Naive B cell (primary cell): ENCODE measurements around the gene RSPH1. TPM values are rescaled to one million over a fixed set of nuclear protein-coding genes. Genes with fewer than 3 reads are reported as not detected.

Experiments used
- ATAC-seq, 2 donors: fragments of 150-1000 bp; cut with Tn5 transposase; 2 replicates each; pipeline ENCODE4 v1.10.0; 2021; ENCODE audit warnings: low read depth in 2 of 2, mild to moderate bottlenecking in 2 of 2, moderate library complexity in 2 of 2
- DNase-seq: peaks from one replicate; pipeline ENCODE4 v3.0.0; 2022
- H3K27ac Mint-ChIP-seq, 6 donors: one replicate each; pipeline ENCODE4 v1.8.0; 2020 to 2022; ENCODE audit warnings: mild to moderate bottlenecking in 6 of 6, mixed read lengths in 6 of 6, moderate library complexity in 5 of 6, inconsistent platforms in 2 of 6
- H3K27me3 Mint-ChIP-seq, 3 donors: one replicate each; pipeline ENCODE4 v1.8.0; 2021 to 2022; ENCODE audit warnings: mixed read lengths in 3 of 3, mild to moderate bottlenecking in 1 of 3
- H3K36me3 Mint-ChIP-seq, 2 donors: one replicate each; pipeline ENCODE4 v1.8.0; 2020 to 2022; ENCODE audit warnings: mixed read lengths in 2 of 2, inconsistent platforms in 1 of 2, mild to moderate bottlenecking in 1 of 2
- H3K4me1 Mint-ChIP-seq, 3 donors: one replicate each; pipeline ENCODE4 v1.8.0; 2020 to 2022; ENCODE audit warnings: mixed read lengths in 3 of 3, inconsistent platforms in 1 of 3, mild to moderate bottlenecking in 1 of 3, moderate library complexity in 1 of 3
- H3K4me3 Mint-ChIP-seq, 8 donors: one replicate each; pipeline ENCODE4 v1.8.0; 2020 to 2022; ENCODE audit warnings: mild to moderate bottlenecking in 8 of 8, mixed read lengths in 8 of 8, moderate library complexity in 8 of 8, inconsistent platforms in 2 of 8
- H3K9me3 Mint-ChIP-seq, 7 donors: one replicate each; pipeline ENCODE4 v1.8.0; 2020 to 2022; ENCODE audit warnings: mixed read lengths in 7 of 7, mild to moderate bottlenecking in 5 of 7, inconsistent platforms in 2 of 7, moderate library complexity in 1 of 7
- polyA plus RNA-seq, 6 donors: library from polyadenylated mRNA; unstranded; fragments of 300-500 nt; fragmentation: Illumina TruSeq; gene quantifications; one replicate each; pipeline ENCODE4 v1.2.3, GENCODE V29; 2021; ENCODE audit warnings: low read depth in 6 of 6

RSPH1 gene
- polyA plus RNA-seq, 6 donors from 2014 or later: not detected

- peak; percentile 71 to 72 for ATAC-seq
- Mint-ChIP-seq H3K4me1 (peaks cover 49 to 62% (median 59%) of the 10 kb centered on the region in 3 donors), H3K27me3 (no peaks in the 10 kb centered on the region), H3K9me3 (no peaks in the 10 kb centered on the region), H3K4me3 (peak overlapping the region; percentile 71 to 95 (median 84)), H3K27ac (peak overlapping the region; percentile 99 to 100 (median 99)), H3K36me3 (no peaks in the 10 kb centered on the region)
- peak; percentile 93 for DNase-seq
Observed at GRCh38 chr21:42460391-42461184, 35.4 kb downstream of the RSPH1 start.

- Mint-ChIP-seq H3K36me3 (no peaks in the 10 kb centered on the region), H3K27me3 (peaks cover 0 to 1% (median 0%) of the 10 kb centered on the region in 3 donors), H3K4me1 (peaks cover 40 to 53% (median 50%) of the 10 kb centered on the region in 3 donors), H3K27ac (peak overlapping the region; percentile 99 to 100 (median 99)), H3K9me3 (no peaks in the 10 kb centered on the region), H3K4me3 (peak overlapping the region in 6 of 8 donors; percentile 80 to 95 (median 84))
- DNase-seq (no peak), ATAC-seq (no peak)
Observed at GRCh38 chr21:42459546-42460215, 36.3 kb downstream of the RSPH1 start.

GRCh38 chr21:42459082-42459460, 37.0 kb downstream of the RSPH1 start:
- no peak for DNase-seq
- Mint-ChIP-seq H3K9me3 (no peaks in the 10 kb centered on the region), H3K4me3 (no peak overlapping the region), H3K27me3 (peaks cover 0 to 7% (median 0%) of the 10 kb centered on the region in 3 donors), H3K4me1 (peaks cover 38 to 47% (median 44%) of the 10 kb centered on the region in 3 donors), H3K36me3 (no peaks in the 10 kb centered on the region), H3K27ac (peak overlapping the region in 2 of 6 donors; percentile 38 to 99)
- no peak for ATAC-seq

- Mint-ChIP-seq H3K36me3 (no peaks in the 10 kb centered on the region), H3K27ac (peak overlapping the region in 3 of 6 donors; percentile 33 to 51 (median 51)), H3K4me1 (peaks cover 15 to 23% (median 21%) of the 10 kb centered on the region in 3 donors), H3K9me3 (no peaks in the 10 kb centered on the region), H3K27me3 (peaks cover 0 to 22% (median 0%) of the 10 kb centered on the region in 3 donors), H3K4me3 (no peak overlapping the region)
- DNase-seq (no peak), ATAC-seq (no peak)
Observed at GRCh38 chr21:42456457-42456856, 39.6 kb downstream of the RSPH1 start.

DNA sequence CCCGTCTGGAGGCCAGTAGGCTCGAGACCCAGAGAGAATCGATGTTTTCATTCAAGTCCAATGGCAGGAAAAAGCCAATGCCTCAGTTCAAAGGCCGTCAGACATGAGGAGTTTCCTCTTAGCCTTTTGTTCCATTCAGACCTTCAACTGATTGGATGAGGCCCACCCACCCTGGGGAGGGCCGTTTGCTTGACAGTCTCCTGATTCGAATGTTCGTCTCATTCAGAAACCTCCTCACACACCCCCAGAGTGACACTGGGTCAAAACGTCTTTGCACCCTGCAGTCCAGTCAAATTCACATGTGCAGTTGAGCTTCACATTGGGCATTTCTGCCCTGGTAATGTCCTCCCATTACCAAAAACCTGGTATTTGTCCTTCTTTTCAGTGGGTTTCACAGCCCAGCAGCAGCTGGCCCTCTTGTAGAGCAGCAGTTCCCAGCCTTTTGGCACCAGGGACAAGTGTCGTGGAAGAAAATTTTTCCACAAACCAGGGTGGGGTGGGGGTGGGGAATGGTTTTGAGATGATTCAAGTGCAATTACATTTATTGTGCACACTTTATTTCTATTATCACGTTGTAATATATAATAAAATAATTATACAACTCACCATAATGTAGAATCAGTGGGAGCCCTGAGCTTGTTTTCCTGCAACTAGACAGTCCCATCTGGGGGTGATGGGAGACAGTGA, 40.1 kb downstream of the RSPH1 start:
- peaks cover 0 to 22% (median 0%) of the 10 kb centered on the region in 3 donors for H3K27me3 Mint-ChIP-seq
- H3K27ac Mint-ChIP-seq: peak overlapping the region in 3 of 6 donors; percentile 33 to 51 (median 36)
- peaks cover 9 to 18% (median 16%) of the 10 kb centered on the region in 3 donors for H3K4me1 Mint-ChIP-seq
- H3K36me3 Mint-ChIP-seq: no peaks in the 10 kb centered on the region
- ATAC-seq: no peak
- no peaks in the 10 kb centered on the region for H3K9me3 Mint-ChIP-seq
- DNase-seq: no peak
- no peak overlapping the region for H3K4me3 Mint-ChIP-seq

DNA sequence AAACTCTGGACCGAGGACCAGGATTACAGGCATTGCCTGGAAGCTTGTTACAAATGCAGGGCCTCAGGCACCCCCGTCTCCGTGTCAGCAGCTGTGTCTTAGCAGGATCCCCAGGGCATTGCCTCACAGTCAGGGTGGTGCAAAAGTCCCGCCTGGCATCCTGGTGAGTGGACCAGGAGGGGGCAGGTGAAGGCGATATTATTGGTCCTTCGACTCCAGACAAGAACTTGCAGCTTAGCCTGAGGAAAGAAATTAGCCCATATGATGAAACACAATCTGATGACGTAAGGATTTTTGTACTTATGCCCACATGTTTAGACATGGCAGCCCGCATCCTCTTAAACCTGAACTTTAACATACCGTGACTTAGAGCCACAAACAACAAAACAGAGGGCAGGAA, 40.8 kb downstream of the RSPH1 start:
- H3K4me1 Mint-ChIP-seq: peaks cover 2 to 12% (median 10%) of the 10 kb centered on the region in 3 donors
- H3K4me3 Mint-ChIP-seq: peak overlapping the region in 1 of 8 donors; percentile 27
- no peaks in the 10 kb centered on the region for H3K9me3 Mint-ChIP-seq
- ATAC-seq: peak in 1 of 2 donors; percentile 27
- H3K36me3 Mint-ChIP-seq: no peaks in the 10 kb centered on the region
- DNase-seq: no peak
- H3K27me3 Mint-ChIP-seq: peaks cover 0 to 22% (median 0%) of the 10 kb centered on the region in 3 donors
- peak overlapping the region in 1 of 6 donors; percentile 36 for H3K27ac Mint-ChIP-seq

GRCh38 chr21:42454786-42455185, 41.2 kb downstream of the RSPH1 start:
- DNase-seq: no peak
- Mint-ChIP-seq H3K36me3 (no peaks in the 10 kb centered on the region), H3K4me1 (peaks cover 4 to 12% (median 10%) of the 10 kb centered on the region in 3 donors), H3K4me3 (peak overlapping the region in 1 of 8 donors; percentile 27), H3K27ac (no peak overlapping the region), H3K9me3 (no peaks in the 10 kb centered on the region), H3K27me3 (peaks cover 0 to 22% (median 0%) of the 10 kb centered on the region in 3 donors)
- no peak for ATAC-seq

DNA sequence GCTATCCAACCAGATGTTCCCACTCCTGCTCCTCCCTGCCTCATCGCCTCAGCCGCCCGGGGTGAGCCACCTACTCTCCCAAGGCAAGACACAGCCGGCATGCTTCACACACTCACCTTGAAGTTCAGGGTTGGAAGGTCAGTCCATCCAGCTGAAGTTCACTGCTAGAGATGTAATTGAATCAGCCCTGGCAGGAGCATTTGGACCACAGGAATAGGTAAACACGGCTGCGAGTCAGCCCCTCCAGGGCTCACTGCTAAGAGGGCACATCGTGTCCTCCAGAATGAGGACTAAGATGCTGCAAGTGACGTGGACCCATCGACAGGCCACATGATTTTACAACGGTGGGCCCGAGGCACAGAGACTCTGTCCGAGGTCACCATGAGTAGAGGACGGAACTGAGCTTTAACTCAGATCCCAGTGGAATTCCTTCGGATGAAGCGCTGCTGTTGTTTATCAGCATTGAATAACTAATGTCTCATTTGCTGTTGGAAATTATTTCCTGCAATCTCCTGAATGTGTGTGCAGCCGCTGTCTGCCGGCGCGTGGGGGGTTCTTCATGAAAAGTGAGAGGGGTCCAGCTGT, 41.9 kb downstream of the RSPH1 start:
- peaks cover 0 to 22% (median 0%) of the 10 kb centered on the region in 3 donors for H3K27me3 Mint-ChIP-seq
- no peak overlapping the region for H3K4me3 Mint-ChIP-seq
- no peak for DNase-seq
- H3K27ac Mint-ChIP-seq: no peak overlapping the region
- H3K4me1 Mint-ChIP-seq: peaks cover 5 to 12% (median 7%) of the 10 kb centered on the region in 3 donors
- ATAC-seq: no peak
- no peaks in the 10 kb centered on the region for H3K9me3 Mint-ChIP-seq
- H3K36me3 Mint-ChIP-seq: no peaks in the 10 kb centered on the region

DNA sequence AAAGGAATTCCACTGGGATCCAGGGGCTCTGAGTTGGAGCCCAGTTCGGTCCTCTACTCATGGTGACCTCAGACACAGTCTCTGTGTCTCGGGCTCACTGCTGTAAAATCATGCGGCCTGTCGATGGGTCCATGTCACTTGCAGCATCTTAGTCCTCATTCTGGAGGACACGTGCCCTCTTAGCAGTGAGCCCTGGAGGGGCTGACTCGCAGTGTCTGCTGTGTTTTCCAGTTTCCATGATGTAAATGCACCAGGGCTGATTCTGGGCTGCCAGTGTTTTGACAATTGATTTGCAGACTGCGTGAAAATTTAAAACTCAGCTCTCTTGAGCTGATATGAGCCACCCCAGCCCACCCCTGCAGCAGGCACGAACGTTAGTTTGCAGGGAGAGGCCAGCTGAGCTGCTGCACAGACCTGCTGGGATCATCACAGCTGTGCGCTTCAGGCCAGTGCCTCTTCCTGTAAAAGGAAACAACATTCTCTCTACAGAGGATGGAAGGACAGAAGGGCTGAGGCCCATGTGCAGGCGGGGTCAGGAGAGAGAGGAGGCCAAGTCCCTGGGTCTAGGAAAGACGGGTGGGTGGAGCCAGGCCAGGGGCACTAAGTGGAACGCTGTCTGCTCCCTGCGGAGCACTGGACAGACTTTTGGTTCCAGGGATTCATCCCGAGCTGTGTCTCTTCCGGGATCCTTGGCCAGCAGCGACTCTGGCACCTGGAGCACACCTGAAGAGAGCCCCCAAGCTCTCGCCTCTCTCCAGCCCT, 42.6 kb downstream of the RSPH1 start:
- peaks cover 5 to 12% (median 7%) of the 10 kb centered on the region in 3 donors for H3K4me1 Mint-ChIP-seq
- DNase-seq (no peak), ATAC-seq (no peak)
- H3K27me3 Mint-ChIP-seq: peaks cover 0 to 22% (median 1%) of the 10 kb centered on the region in 3 donors
- no peaks in the 10 kb centered on the region for H3K9me3 Mint-ChIP-seq
- no peak overlapping the region for H3K27ac Mint-ChIP-seq
- H3K4me3 Mint-ChIP-seq: no peak overlapping the region
- no peaks in the 10 kb centered on the region for H3K36me3 Mint-ChIP-seq

DNA sequence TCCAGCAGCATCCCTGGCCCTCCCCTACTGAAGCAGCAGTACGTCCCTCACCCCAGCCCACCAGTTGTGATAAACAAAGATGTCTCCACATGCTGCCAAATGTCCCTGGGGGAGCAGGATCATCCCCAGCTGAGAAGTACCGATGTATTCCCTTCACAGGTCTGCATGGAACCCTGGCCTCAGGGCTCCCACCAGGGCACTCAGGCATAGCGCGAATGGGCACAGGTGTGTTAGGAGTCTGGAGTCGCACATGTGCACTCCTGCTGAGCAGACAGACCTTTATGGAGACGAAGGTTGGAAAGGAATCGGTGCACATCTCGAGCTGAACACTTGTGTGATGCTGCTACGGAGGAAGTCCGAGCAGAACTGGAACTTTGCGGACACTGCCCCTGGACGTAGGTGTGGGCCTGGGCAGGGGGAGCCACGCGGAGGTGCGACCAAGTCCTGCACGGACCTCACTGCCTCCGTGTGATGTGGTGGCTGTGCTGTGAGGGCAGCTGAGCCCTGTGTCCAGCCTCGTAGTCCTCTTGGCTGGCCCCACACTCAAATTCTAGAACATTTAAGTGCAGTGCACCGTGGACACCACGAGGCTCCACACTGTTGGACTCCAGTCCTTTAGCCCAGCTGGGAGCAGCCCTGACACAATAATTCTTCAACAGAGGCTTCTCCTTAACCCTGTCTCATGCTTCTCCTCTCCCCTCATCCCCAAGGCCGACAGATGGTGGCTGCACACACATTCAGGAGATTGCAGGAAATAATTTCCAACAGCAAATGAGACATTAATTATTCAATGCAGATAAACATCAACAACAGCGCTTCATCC, 43.4 kb downstream of the RSPH1 start:
- no peak overlapping the region for H3K27ac Mint-ChIP-seq
- ATAC-seq: no peak
- H3K4me1 Mint-ChIP-seq: peaks cover 5 to 12% (median 7%) of the 10 kb centered on the region in 3 donors
- H3K9me3 Mint-ChIP-seq: no peaks in the 10 kb centered on the region
- peaks cover 0 to 22% (median 7%) of the 10 kb centered on the region in 3 donors for H3K27me3 Mint-ChIP-seq
- H3K4me3 Mint-ChIP-seq: no peak overlapping the region
- no peaks in the 10 kb centered on the region for H3K36me3 Mint-ChIP-seq
- no peak for DNase-seq

DNA sequence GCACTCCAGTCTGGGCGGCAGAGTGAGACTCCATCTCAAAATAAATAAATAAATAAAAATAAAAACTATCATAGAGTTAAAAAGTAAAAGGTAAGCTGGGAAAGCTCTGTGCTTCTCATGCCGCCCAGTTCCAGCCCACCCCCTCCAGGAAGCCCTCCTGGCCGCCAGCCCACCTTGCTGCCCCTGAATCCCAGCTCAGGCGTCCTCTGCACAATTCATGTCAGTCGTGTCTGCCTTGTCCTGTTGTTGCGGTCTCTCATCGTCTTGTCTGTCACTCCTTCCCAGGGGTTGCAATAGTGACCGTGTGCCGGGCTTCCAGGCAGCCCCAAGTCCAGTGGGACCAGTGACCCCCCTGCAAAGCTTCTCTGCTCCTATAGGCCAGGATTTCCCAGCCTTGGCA, 44.1 kb downstream of the RSPH1 start:
- H3K4me3 Mint-ChIP-seq: no peak overlapping the region
- no peak for ATAC-seq
- DNase-seq: no peak
- H3K36me3 Mint-ChIP-seq: no peaks in the 10 kb centered on the region
- no peak overlapping the region for H3K27ac Mint-ChIP-seq
- H3K27me3 Mint-ChIP-seq: peaks cover 0 to 22% (median 7%) of the 10 kb centered on the region in 3 donors
- no peaks in the 10 kb centered on the region for H3K9me3 Mint-ChIP-seq
- peaks cover 5 to 12% (median 7%) of the 10 kb centered on the region in 3 donors for H3K4me1 Mint-ChIP-seq

DNA sequence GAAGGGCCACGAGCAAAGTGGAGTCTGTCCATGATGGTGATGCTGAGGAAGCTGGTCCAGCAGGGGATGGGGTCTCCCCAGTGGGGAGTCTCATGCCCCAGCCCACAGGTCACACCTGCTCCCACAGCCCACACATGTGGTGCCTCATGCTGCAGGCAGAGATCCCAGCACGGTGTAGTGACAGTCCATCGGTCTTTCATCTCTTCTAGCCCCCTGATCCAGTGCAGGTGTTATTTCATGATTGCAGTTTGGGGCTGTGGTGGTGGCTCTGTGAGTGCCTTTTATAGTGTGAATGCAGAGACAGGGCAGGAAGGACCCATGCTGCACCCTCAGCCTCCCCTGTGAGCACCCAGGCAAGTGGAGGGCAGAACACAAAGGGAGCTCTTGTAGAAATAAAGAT, 47.3 kb downstream of the RSPH1 start:
- H3K27ac Mint-ChIP-seq: no peak overlapping the region
- H3K4me3 Mint-ChIP-seq: no peak overlapping the region
- H3K27me3 Mint-ChIP-seq: peaks cover 0 to 28% (median 16%) of the 10 kb centered on the region in 3 donors
- peaks cover 14 to 22% (median 14%) of the 10 kb centered on the region in 3 donors for H3K4me1 Mint-ChIP-seq
- H3K9me3 Mint-ChIP-seq: no peaks in the 10 kb centered on the region
- DNase-seq: no peak
- H3K36me3 Mint-ChIP-seq: no peaks in the 10 kb centered on the region
- no peak for ATAC-seq
